Measurements from ENCODE around the gene UBE2J1.
A peak's percentile ranks its signal among the peaks of the same experiment; 100 is the strongest.

Gene UBE2J1

GRCh38 chr6:89372506-89372901 lies 20.0 kb upstream of the UBE2J1 start:
- Histone ChIP-seq H3K9me3 (ENCODE audit: insufficient read depth, low read depth, low read length) (peaks cover 1% of the 10 kb centered on the region), H3K4me3 (ENCODE audit: low read depth, low read length) (no peak overlapping the region), H2BK12ac (ENCODE audit: low read length) (no peak overlapping the region), H2BK120ac (ENCODE audit: insufficient read depth, low read length, poor library complexity) (no peak overlapping the region), H3K18ac (ENCODE audit: low read length) (no peak overlapping the region), H4K8ac (ENCODE audit: low read depth, low read length) (no peak overlapping the region), H3K4me2 (ENCODE audit: low read length) (no peak overlapping the region), H3K27ac (ENCODE audit: low read depth, low read length) (no peak overlapping the region), H4K91ac (ENCODE audit: low read depth, low read length) (no peak overlapping the region), H3K27me3 (ENCODE audit: insufficient read depth, low read length) (no peaks in the 10 kb centered on the region), H3K79me2 (ENCODE audit: control insufficient read depth, insufficient read depth, low read length, poor library complexity) (no peaks in the 10 kb centered on the region), H3K14ac (ENCODE audit: low read length) (no peak overlapping the region), H3K4ac (ENCODE audit: low read depth, low read length) (no peak overlapping the region), H3K79me1 (ENCODE audit: low read length) (no peaks in the 10 kb centered on the region), H3K36me3 (ENCODE audit: control insufficient read depth in 1 of 2, insufficient read depth in 2 of 2, low read length in 2 of 2) (no peaks in the 10 kb centered on the region), H4K12ac (ENCODE audit: low read depth, low read length) (no peak overlapping the region), H3K9ac (ENCODE audit: low read length) (no peak overlapping the region), H2BK5ac (ENCODE audit: low read depth, low read length, poor library complexity) (no peak overlapping the region), H3K4me1 (ENCODE audit: control insufficient read depth in 1 of 2, insufficient read depth in 2 of 2, low read length in 2 of 2) (peaks cover 0 to 2% of the 10 kb centered on the region in 2 experiments), H2AK5ac (ENCODE audit: low read length) (no peak overlapping the region), H2AFZ (ENCODE audit: insufficient read depth, low read length, poor library complexity) (no peak overlapping the region), H3K23ac (ENCODE audit: low read length) (no peak overlapping the region)
- no peak for DNase-seq
- no CpG with 5 or more reads among the region's 3 CpGs for WGBS (ENCODE audit: extremely low coverage, insufficient coverage, insufficient read length)

- Histone ChIP-seq H2BK12ac (ENCODE audit: low read length) (no peak overlapping the region), H3K23ac (ENCODE audit: low read length) (no peak overlapping the region), H3K4ac (ENCODE audit: low read depth, low read length) (no peak overlapping the region), H4K91ac (ENCODE audit: low read depth, low read length) (no peak overlapping the region), H4K12ac (ENCODE audit: low read depth, low read length) (no peak overlapping the region), H3K4me2 (ENCODE audit: low read length) (no peak overlapping the region), H3K27ac (ENCODE audit: low read depth, low read length) (no peak overlapping the region), H2AK5ac (ENCODE audit: low read length) (no peak overlapping the region), H3K79me1 (ENCODE audit: low read length) (no peaks in the 10 kb centered on the region), H3K4me3 (ENCODE audit: low read depth, low read length) (no peak overlapping the region), H3K27me3 (ENCODE audit: insufficient read depth, low read length) (no peaks in the 10 kb centered on the region), H3K18ac (ENCODE audit: low read length) (no peak overlapping the region), H3K4me1 (ENCODE audit: control insufficient read depth in 1 of 2, insufficient read depth in 2 of 2, low read length in 2 of 2) (peaks cover 0 to 2% of the 10 kb centered on the region in 2 experiments), H2BK120ac (ENCODE audit: insufficient read depth, low read length, poor library complexity) (no peak overlapping the region), H3K14ac (ENCODE audit: low read length) (no peak overlapping the region), H2BK5ac (ENCODE audit: low read depth, low read length, poor library complexity) (no peak overlapping the region), H3K79me2 (ENCODE audit: control insufficient read depth, insufficient read depth, low read length, poor library complexity) (no peaks in the 10 kb centered on the region), H3K36me3 (ENCODE audit: control insufficient read depth in 1 of 2, insufficient read depth in 2 of 2, low read length in 2 of 2) (no peaks in the 10 kb centered on the region), H2AFZ (ENCODE audit: insufficient read depth, low read length, poor library complexity) (no peak overlapping the region), H3K9ac (ENCODE audit: low read length) (no peak overlapping the region), H4K8ac (ENCODE audit: low read depth, low read length) (no peak overlapping the region), H3K9me3 (ENCODE audit: insufficient read depth, low read depth, low read length) (peaks cover 1% of the 10 kb centered on the region)
- no CpG with 5 or more reads among the region's 8 CpGs for WGBS (ENCODE audit: extremely low coverage, insufficient coverage, insufficient read length)
- peak; percentile 54 to 83 for DNase-seq
Measured at GRCh38 chr6:89371849-89372505, 19.5 kb upstream of the UBE2J1 start.

GRCh38 chr6:89368999-89369398 lies 16.5 kb upstream of the UBE2J1 start:
- no CpG with 5 or more reads among the region's 7 CpGs for WGBS (ENCODE audit: extremely low coverage, insufficient coverage, insufficient read length)

GRCh38 chr6:89368107-89368506 lies 15.6 kb upstream of the UBE2J1 start:
- Histone ChIP-seq H3K36me3 (ENCODE audit: control insufficient read depth in 1 of 2, insufficient read depth in 2 of 2, low read length in 2 of 2) (no peaks in the 10 kb centered on the region), H2BK12ac (ENCODE audit: low read length) (no peak overlapping the region), H2BK120ac (ENCODE audit: insufficient read depth, low read length, poor library complexity) (no peak overlapping the region), H3K23ac (ENCODE audit: low read length) (no peak overlapping the region), H3K9me3 (ENCODE audit: insufficient read depth, low read depth, low read length) (peaks cover 1% of the 10 kb centered on the region), H4K91ac (ENCODE audit: low read depth, low read length) (no peak overlapping the region), H2AFZ (ENCODE audit: insufficient read depth, low read length, poor library complexity) (no peak overlapping the region), H4K8ac (ENCODE audit: low read depth, low read length) (no peak overlapping the region), H3K4me1 (ENCODE audit: control insufficient read depth in 1 of 2, insufficient read depth in 2 of 2, low read length in 2 of 2) (no peaks in the 10 kb centered on the region), H3K4me3 (ENCODE audit: low read depth, low read length) (no peak overlapping the region), H3K27me3 (ENCODE audit: insufficient read depth, low read length) (no peaks in the 10 kb centered on the region), H3K4ac (ENCODE audit: low read depth, low read length) (no peak overlapping the region), H3K18ac (ENCODE audit: low read length) (no peak overlapping the region), H2BK5ac (ENCODE audit: low read depth, low read length, poor library complexity) (no peak overlapping the region), H3K79me1 (ENCODE audit: low read length) (no peaks in the 10 kb centered on the region), H3K9ac (ENCODE audit: low read length) (no peak overlapping the region), H2AK5ac (ENCODE audit: low read length) (no peak overlapping the region), H4K12ac (ENCODE audit: low read depth, low read length) (no peak overlapping the region), H3K14ac (ENCODE audit: low read length) (no peak overlapping the region), H3K4me2 (ENCODE audit: low read length) (no peak overlapping the region), H3K79me2 (ENCODE audit: control insufficient read depth, insufficient read depth, low read length, poor library complexity) (no peaks in the 10 kb centered on the region), H3K27ac (ENCODE audit: low read depth, low read length) (no peak overlapping the region)
- peak; percentile 26 to 85 for DNase-seq
- WGBS (ENCODE audit: extremely low coverage, insufficient coverage, insufficient read length): no CpG with 5 or more reads among the region's 6 CpGs

More at GRCh38 chr6:89368999-89369398, 16.5 kb upstream of the UBE2J1 start:
- Histone ChIP-seq H2AK5ac (ENCODE audit: low read length) (no peak overlapping the region), H3K27me3 (ENCODE audit: insufficient read depth, low read length) (no peaks in the 10 kb centered on the region), H4K12ac (ENCODE audit: low read depth, low read length) (no peak overlapping the region), H2BK12ac (ENCODE audit: low read length) (no peak overlapping the region), H2BK120ac (ENCODE audit: insufficient read depth, low read length, poor library complexity) (no peak overlapping the region), H3K4ac (ENCODE audit: low read depth, low read length) (no peak overlapping the region), H2BK5ac (ENCODE audit: low read depth, low read length, poor library complexity) (no peak overlapping the region), H3K9ac (ENCODE audit: low read length) (no peak overlapping the region), H3K4me2 (ENCODE audit: low read length) (no peak overlapping the region), H3K4me3 (ENCODE audit: low read depth, low read length) (no peak overlapping the region), H3K14ac (ENCODE audit: low read length) (no peak overlapping the region), H3K18ac (ENCODE audit: low read length) (no peak overlapping the region), H3K27ac (ENCODE audit: low read depth, low read length) (no peak overlapping the region), H3K79me1 (ENCODE audit: low read length) (no peaks in the 10 kb centered on the region), H3K9me3 (ENCODE audit: insufficient read depth, low read depth, low read length) (peaks cover 1% of the 10 kb centered on the region), H2AFZ (ENCODE audit: insufficient read depth, low read length, poor library complexity) (no peak overlapping the region), H3K79me2 (ENCODE audit: control insufficient read depth, insufficient read depth, low read length, poor library complexity) (no peaks in the 10 kb centered on the region), H3K23ac (ENCODE audit: low read length) (no peak overlapping the region), H4K8ac (ENCODE audit: low read depth, low read length) (no peak overlapping the region), H4K91ac (ENCODE audit: low read depth, low read length) (no peak overlapping the region), H3K4me1 (ENCODE audit: control insufficient read depth in 1 of 2, insufficient read depth in 2 of 2, low read length in 2 of 2) (no peaks in the 10 kb centered on the region), H3K36me3 (ENCODE audit: control insufficient read depth in 1 of 2, insufficient read depth in 2 of 2, low read length in 2 of 2) (no peaks in the 10 kb centered on the region)
- peak; percentile 23 to 35 for DNase-seq

Data from trophoblast cell (in vitro differentiated cells and primary cell).